Panc1 (cell line): ENCODE data around the gene CHAC2. TPM values are rescaled to one million over a fixed set of nuclear protein-coding genes. Genes with fewer than 3 reads are reported as not detected.

Experiments
- ATAC-seq: fragments of 200-7000 bp; cut with Tn5 transposase; 2 replicates; pipeline ENCODE4 v1.9.1; 2020; ENCODE audit warnings: mild to moderate bottlenecking, moderate library complexity
- BruUV-seq: library from RNA; stranded (reverse); fragments of 400-500 nt; replicated peaks from 2 replicates; lab custom pipeline; 2021; lab: Mats Ljungman, UMichigan
- CTCF ChIA-PET: fragments of 300-600 bp; sonication (Branson Sonifier 250); formaldehyde crosslinking; loops from one replicate; lab custom pipeline; 2022; ENCODE audit warnings: antibody characterized with exemption; lab: Charles Lee
- POLR2A ChIA-PET: fragments of 300-600 bp; sonication (Branson Sonifier 250); formaldehyde crosslinking; loops from one replicate; lab custom pipeline; 2022; ENCODE audit warnings: antibody characterized with exemption; lab: Charles Lee
- DNase-seq: peaks from one replicate; pipeline ENCODE4 v3.0.0-alpha.2; 2010; ENCODE audit warnings: low read depth, low spot score
- H3K27ac ChIP-seq: 2 replicates; pipeline ENCODE4 v1.5.1; 2011; ENCODE audit warnings: mild to moderate bottlenecking, low read length, inconsistent platforms
- H3K27me3 ChIP-seq: fragments of 200-500 bp; sonication (Bioruptor generic); 2 replicates; pipeline ENCODE4 v1.6.0; 2014; ENCODE audit warnings: low read length, inconsistent platforms; ENCODE audit not compliant: control insufficient read depth, insufficient read depth
- H3K36me3 ChIP-seq: fragments of 200-500 bp; sonication (Bioruptor generic); 2 replicates; pipeline ENCODE4 v1.5.1; 2014; ENCODE audit warnings: inconsistent platforms, mild to moderate bottlenecking, low read length, moderate library complexity; ENCODE audit not compliant: control insufficient read depth, insufficient read depth
- H3K4me1 ChIP-seq: 2 replicates; pipeline ENCODE4 v1.5.1; 2011; ENCODE audit warnings: inconsistent platforms, mild to moderate bottlenecking, low read length, moderate library complexity; ENCODE audit not compliant: control insufficient read depth, insufficient read depth
- H3K4me3 ChIP-seq, 2 experiments: 2 replicates each; pipeline ENCODE4 v1.5.1; 2011 to 2012; ENCODE audit warnings: low read depth in 2 of 2, low read length in 2 of 2, mild to moderate bottlenecking in 2 of 2, inconsistent platforms in 1 of 2, moderate library complexity in 1 of 2
- H3K9me3 ChIP-seq: fragments of 200-500 bp; sonication (Bioruptor generic); 2 replicates; pipeline ENCODE4 v1.5.1; 2014; ENCODE audit warnings: low read depth, mild to moderate bottlenecking, inconsistent platforms, low read length, moderate library complexity; ENCODE audit not compliant: control insufficient read depth, insufficient read depth
- POLR2AphosphoS5 ChIP-seq: IDR thresholded peaks from 2 replicates; pipeline ENCODE4 v1.6.1; 2012; ENCODE audit warnings: mild to moderate bottlenecking, low read depth, low read length, moderate library complexity
- SIN3A ChIP-seq: IDR thresholded peaks from 2 replicates; pipeline ENCODE4 v1.6.1; 2012; ENCODE audit warnings: low read depth, mild to moderate bottlenecking, low read length, moderate library complexity, borderline replicate concordance; ENCODE audit not compliant: insufficient read depth
- TCF7L2 ChIP-seq: IDR thresholded peaks from 2 replicates; pipeline ENCODE4 v1.6.1; 2011; ENCODE audit warnings: mild to moderate bottlenecking, low read depth, low read length, inconsistent platforms
- in situ Hi-C: cut with HindIII; loops from 2 replicates; pipeline ENCODE4 v1.10.0; 2016; ENCODE audit warnings: low sequenced_read_pairs, low pct_unique_long_range_greater_than_20kb
- intact Hi-C: fragments of 100-400 bp; cut with micrococcal nuclease; formaldehyde crosslinking; loops from one replicate; pipeline ENCODE4 v1.10.0; 2022; ENCODE audit not compliant: unreplicated experiment
- total RNA-seq: library from RNA; stranded (reverse); gene quantifications from one replicate; pipeline ENCODE4 v1.2.1, GENCODE V29; 2021; ENCODE audit not compliant: unreplicated experiment
- TF ChIP-seq, protein P1 (sequence below), 2 experiments: IDR thresholded peaks; 2 replicates each; pipeline ENCODE4 v1.6.1; 2011 to 2012; ENCODE audit warnings: low read depth in 2 of 2, control low read depth in 1 of 2, low read length in 1 of 2, mild to moderate bottlenecking in 1 of 2, moderate library complexity in 1 of 2; ENCODE audit not compliant: insufficient read depth in 1 of 2
- TF ChIP-seq, protein P2 (sequence below): fragments of 450-650 bp; IDR thresholded peaks from 2 replicates; pipeline ENCODE4 v1.5.1; 2017; ENCODE audit warnings: mild to moderate bottlenecking

Gene CHAC2
- total RNA-seq, 1 experiment from 2014 or later, result 7.6 TPM

- Histone ChIP-seq H3K36me3 (no peaks in the 10 kb centered on the region), H3K9me3 (no peaks in the 10 kb centered on the region; the same call in 1 of the 2 replicates), H3K27ac (no peak overlapping the region), H3K4me3 (no peak overlapping the region), H3K4me1 (no peaks in the 10 kb centered on the region), H3K27me3 (no peaks in the 10 kb centered on the region)
- in situ Hi-C loops, result no loop called here
- ATAC-seq (no peak), DNase-seq (no peak)
- no TSS peak for BruUV-seq
- TF ChIP-seq, protein P1, sequence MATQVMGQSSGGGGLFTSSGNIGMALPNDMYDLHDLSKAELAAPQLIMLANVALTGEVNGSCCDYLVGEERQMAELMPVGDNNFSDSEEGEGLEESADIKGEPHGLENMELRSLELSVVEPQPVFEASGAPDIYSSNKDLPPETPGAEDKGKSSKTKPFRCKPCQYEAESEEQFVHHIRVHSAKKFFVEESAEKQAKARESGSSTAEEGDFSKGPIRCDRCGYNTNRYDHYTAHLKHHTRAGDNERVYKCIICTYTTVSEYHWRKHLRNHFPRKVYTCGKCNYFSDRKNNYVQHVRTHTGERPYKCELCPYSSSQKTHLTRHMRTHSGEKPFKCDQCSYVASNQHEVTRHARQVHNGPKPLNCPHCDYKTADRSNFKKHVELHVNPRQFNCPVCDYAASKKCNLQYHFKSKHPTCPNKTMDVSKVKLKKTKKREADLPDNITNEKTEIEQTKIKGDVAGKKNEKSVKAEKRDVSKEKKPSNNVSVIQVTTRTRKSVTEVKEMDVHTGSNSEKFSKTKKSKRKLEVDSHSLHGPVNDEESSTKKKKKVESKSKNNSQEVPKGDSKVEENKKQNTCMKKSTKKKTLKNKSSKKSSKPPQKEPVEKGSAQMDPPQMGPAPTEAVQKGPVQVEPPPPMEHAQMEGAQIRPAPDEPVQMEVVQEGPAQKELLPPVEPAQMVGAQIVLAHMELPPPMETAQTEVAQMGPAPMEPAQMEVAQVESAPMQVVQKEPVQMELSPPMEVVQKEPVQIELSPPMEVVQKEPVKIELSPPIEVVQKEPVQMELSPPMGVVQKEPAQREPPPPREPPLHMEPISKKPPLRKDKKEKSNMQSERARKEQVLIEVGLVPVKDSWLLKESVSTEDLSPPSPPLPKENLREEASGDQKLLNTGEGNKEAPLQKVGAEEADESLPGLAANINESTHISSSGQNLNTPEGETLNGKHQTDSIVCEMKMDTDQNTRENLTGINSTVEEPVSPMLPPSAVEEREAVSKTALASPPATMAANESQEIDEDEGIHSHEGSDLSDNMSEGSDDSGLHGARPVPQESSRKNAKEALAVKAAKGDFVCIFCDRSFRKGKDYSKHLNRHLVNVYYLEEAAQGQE (IDR thresholded peaks at IDR 0.05; ENCODE audit: insufficient read depth in 1 of 2, low read depth in 2 of 2, low read length in 1 of 2), result no peak
- TF ChIP-seq SIN3A, result no peak
- TF ChIP-seq TCF7L2, result no peak
- intact Hi-C loops, result no loop called here
- ChIA-PET POLR2A (no interaction called here), CTCF (no interaction called here)
Observed at GRCh38 chr2:53725662-53726061, 41.9 kb upstream of the CHAC2 start.

DNA sequence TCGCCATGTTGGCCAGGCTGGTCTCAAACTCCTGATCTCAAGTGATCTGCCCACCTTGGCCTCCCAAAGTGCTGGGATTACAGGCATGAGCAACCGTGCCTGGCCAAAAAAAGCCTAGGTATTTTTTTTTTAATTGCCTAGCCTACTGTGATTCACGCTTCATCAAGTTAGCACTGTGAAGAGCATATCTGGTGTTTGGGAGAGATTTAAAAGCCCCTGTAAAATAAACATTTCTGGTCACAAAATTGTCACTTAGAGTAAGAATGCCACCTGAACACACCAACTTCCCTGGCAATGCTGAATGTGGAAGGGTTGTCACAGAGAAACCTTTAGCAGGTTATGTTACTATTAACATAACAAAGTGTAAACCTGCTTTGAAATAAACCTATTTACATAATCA is 39.7 kb upstream of the CHAC2 start:
- no peak for TF ChIP-seq POLR2AphosphoS5
- TF ChIP-seq, protein P2, sequence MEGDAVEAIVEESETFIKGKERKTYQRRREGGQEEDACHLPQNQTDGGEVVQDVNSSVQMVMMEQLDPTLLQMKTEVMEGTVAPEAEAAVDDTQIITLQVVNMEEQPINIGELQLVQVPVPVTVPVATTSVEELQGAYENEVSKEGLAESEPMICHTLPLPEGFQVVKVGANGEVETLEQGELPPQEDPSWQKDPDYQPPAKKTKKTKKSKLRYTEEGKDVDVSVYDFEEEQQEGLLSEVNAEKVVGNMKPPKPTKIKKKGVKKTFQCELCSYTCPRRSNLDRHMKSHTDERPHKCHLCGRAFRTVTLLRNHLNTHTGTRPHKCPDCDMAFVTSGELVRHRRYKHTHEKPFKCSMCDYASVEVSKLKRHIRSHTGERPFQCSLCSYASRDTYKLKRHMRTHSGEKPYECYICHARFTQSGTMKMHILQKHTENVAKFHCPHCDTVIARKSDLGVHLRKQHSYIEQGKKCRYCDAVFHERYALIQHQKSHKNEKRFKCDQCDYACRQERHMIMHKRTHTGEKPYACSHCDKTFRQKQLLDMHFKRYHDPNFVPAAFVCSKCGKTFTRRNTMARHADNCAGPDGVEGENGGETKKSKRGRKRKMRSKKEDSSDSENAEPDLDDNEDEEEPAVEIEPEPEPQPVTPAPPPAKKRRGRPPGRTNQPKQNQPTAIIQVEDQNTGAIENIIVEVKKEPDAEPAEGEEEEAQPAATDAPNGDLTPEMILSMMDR, result no peak
- TF ChIP-seq, protein P1 (IDR thresholded peaks at IDR 0.05; ENCODE audit: insufficient read depth in 1 of 2, low read depth in 2 of 2, low read length in 1 of 2), result no peak
- TF ChIP-seq TCF7L2, result no peak
- no peak for TF ChIP-seq SIN3A
- no peaks in the 10 kb centered on the region for H3K27me3 ChIP-seq
- no peaks in the 10 kb centered on the region for H3K4me1 ChIP-seq
- in situ Hi-C loops, result no loop called here
- POLR2A ChIA-PET, result no interaction called here
- CTCF ChIA-PET, result no interaction called here
- H3K4me3 ChIP-seq, result no peak overlapping the region
- no TSS peak for BruUV-seq
- DNase-seq, result no peak
- no peaks in the 10 kb centered on the region for H3K36me3 ChIP-seq
- H3K27ac ChIP-seq, result no peak overlapping the region
- intact Hi-C loops, result no loop called here
- ATAC-seq, result no peak
- no peaks in the 10 kb centered on the region; the same call in 1 of the 2 replicates for H3K9me3 ChIP-seq
